ENCODE data around the gene NR6A1.

- no peak for TF ChIP-seq MEIS1 (CRISPR knock-in tag; IDR thresholded peaks at IDR 0.05; ENCODE audit: borderline replicate concordance)
- TF ChIP-seq GZF1 (CRISPR knock-in tag; IDR thresholded peaks at IDR 0.05), result no peak
- no peak for TF ChIP-seq POLR2A (IDR thresholded peaks at IDR 0.05; ENCODE audit: insufficient read depth in 1 of 2, low read depth in 2 of 2, low read length in 2 of 2)
- TF ChIP-seq ZFP91 (CRISPR knock-in tag; IDR thresholded peaks at IDR 0.05; ENCODE audit: borderline replicate concordance), result no peak
- TF ChIP-seq SP1 (IDR thresholded peaks at IDR 0.05), result no peak
- no peak for TF ChIP-seq SP1 (CRISPR knock-in tag; IDR thresholded peaks at IDR 0.05)
- no peak for TF ChIP-seq NBN (conservative IDR thresholded peaks at IDR 0.05)
- TF ChIP-seq JUNB (CRISPR knock-in tag; IDR thresholded peaks at IDR 0.05; ENCODE audit: borderline replicate concordance), result no peak
- no peak for TF ChIP-seq ADNP (CRISPR knock-in tag; IDR thresholded peaks at IDR 0.05)
- TF ChIP-seq SIN3A (IDR thresholded peaks at IDR 0.05; ENCODE audit: borderline replicate concordance, low read depth, low read length), result no peak
Observed at GRCh38 chr9:124793015-124793541, 22.0 kb upstream of the NR6A1 start.
